HCT116 (cell line): Measurements from ENCODE around the gene NPSR1. TPM values are rescaled to one million over a fixed set of nuclear protein-coding genes. Genes with fewer than 3 reads are reported as not detected.

ENCODE experiments used
- ATAC-seq: fragments of 200-7000 bp; cut with Tn5 transposase; 2 replicates; pipeline ENCODE4 v1.9.1; 2020; ENCODE audit warnings: mild to moderate bottlenecking, moderate library complexity
- BruUV-seq: library from RNA; stranded (reverse); fragments of 400-500 nt; replicated peaks from 2 replicates; lab custom pipeline; 2021; lab: Mats Ljungman, UMichigan
- CTCF ChIA-PET: fragments of 300-600 bp; sonication (Branson Sonifier 250); formaldehyde crosslinking; loops from one replicate; lab custom pipeline; 2021; ENCODE audit warnings: antibody characterized with exemption; lab: Charles Lee
- POLR2A ChIA-PET: fragments of 300-600, 350-600 bp; sonication (Branson Sonifier 250); formaldehyde crosslinking; loops from one replicate; lab custom pipeline; 2021; ENCODE audit warnings: antibody characterized with exemption; lab: Charles Lee
- RAD21 ChIA-PET, 2 experiments: fragments of 300-600 bp; sonication (Branson Sonifier 250); formaldehyde crosslinking; loops; one replicate each; lab custom pipeline; 2023; ENCODE audit warnings: low total read pairs in 2 of 2; ENCODE audit not compliant: uncharacterized antibody in 2 of 2, unreplicated experiment in 2 of 2, low non-redundant PET in 1 of 2; lab: Charles Lee
- DNase-seq: peaks from one replicate; pipeline ENCODE4 v3.0.0-alpha.2; 2010; ENCODE audit warnings: low read depth, low spot score
- H2AFZ ChIP-seq: fragments of 200-600 bp; shearing (Covaris generic), sonication (generic); 2 replicates; pipeline ENCODE4 v1.6.1; 2017; ENCODE audit warnings: low read depth, mixed run types, mixed read lengths, antibody characterized with exemption, low read length; ENCODE audit not compliant: poor library complexity, severe bottlenecking
- H3K27ac ChIP-seq: 2 replicates; pipeline ENCODE4 v1.5.1; 2012; ENCODE audit warnings: low read depth, low read length
- H3K27me3 ChIP-seq: fragments of 200-600 bp; sonication (generic); 2 replicates; pipeline ENCODE4 v1.6.1; 2016; ENCODE audit warnings: mixed run types, low read length, mixed read lengths; ENCODE audit not compliant: insufficient read depth
- H3K36me3 ChIP-seq, 2 experiments: fragments of 200-500 bp in 1 of 2; fragments of 200-600 bp in 1 of 2; sonication (Bioruptor generic) in 1 of 2; sonication (generic) in 1 of 2; 2 replicates each; pipeline versions ENCODE4 v1.5.1 to v1.6.1; 2014 to 2016; ENCODE audit warnings: low read length in 2 of 2, inconsistent platforms in 1 of 2, mixed read lengths in 1 of 2, mixed run types in 1 of 2; ENCODE audit not compliant: insufficient read depth in 2 of 2, control insufficient read depth in 1 of 2
- H3K4me1 ChIP-seq, 2 experiments: fragments of 200-600 bp in 1 of 2; sonication (generic) in 1 of 2; 2 replicates each; pipeline versions ENCODE4 v1.5.1 to v1.6.1; 2012 to 2017; ENCODE audit warnings: low read length in 2 of 2, inconsistent platforms in 1 of 2, mild to moderate bottlenecking in 1 of 2, mixed read lengths in 1 of 2, mixed run types in 1 of 2, moderate library complexity in 1 of 2; ENCODE audit not compliant: insufficient read depth in 2 of 2, control insufficient read depth in 1 of 2
- H3K4me2 ChIP-seq: fragments of 200-600 bp; sonication (generic); 2 replicates; pipeline ENCODE4 v1.6.1; 2017; ENCODE audit warnings: mixed run types, low read length, mixed read lengths
- H3K4me3 ChIP-seq, 2 experiments: fragments of 200-600 bp in 1 of 2; sonication (generic) in 1 of 2; replicated peaks in 1 of 2; 2 replicates each; pipeline ENCODE4 v1.5.1; 2011 to 2016; ENCODE audit warnings: low read length in 2 of 2, control low read depth in 1 of 2, low read depth in 1 of 2, mild to moderate bottlenecking in 1 of 2, mixed read lengths in 1 of 2, mixed run types in 1 of 2
- H3K79me2 ChIP-seq: fragments of 200-600 bp; sonication (generic); 2 replicates; pipeline ENCODE4 v1.6.1; 2017; ENCODE audit warnings: mild to moderate bottlenecking, mixed run types, low read length, moderate library complexity, mixed read lengths; ENCODE audit not compliant: insufficient read depth
- H3K9ac ChIP-seq: fragments of 200-600 bp; sonication (generic); 2 replicates; pipeline ENCODE4 v1.6.1; 2016; ENCODE audit warnings: low read length, mixed read lengths
- H3K9me2 ChIP-seq: fragments of 200-600 bp; sonication (generic), shearing (Covaris generic); 2 replicates; pipeline ENCODE4 v1.6.1; 2017; ENCODE audit warnings: mixed run types, mild to moderate bottlenecking, moderate library complexity; ENCODE audit not compliant: insufficient read depth
- H3K9me3 ChIP-seq, 2 experiments: fragments of 200-500 bp in 1 of 2; fragments of 200-600 bp in 1 of 2; sonication (Bioruptor generic) in 1 of 2; sonication (generic) in 1 of 2; 2 replicates each; pipeline ENCODE4 v1.6.1; 2014 to 2017; ENCODE audit warnings: low read length in 2 of 2, mixed read lengths in 2 of 2, inconsistent platforms in 1 of 2, low read depth in 1 of 2, mild to moderate bottlenecking in 1 of 2, mixed run types in 1 of 2, moderate library complexity in 1 of 2; ENCODE audit not compliant: control insufficient read depth in 1 of 2, insufficient read depth in 1 of 2
- H4K20me1 ChIP-seq: fragments of 200-600 bp; sonication (generic), shearing (Covaris generic); 2 replicates; pipeline ENCODE4 v1.6.1; 2017; ENCODE audit warnings: mixed run types, mild to moderate bottlenecking, moderate library complexity; ENCODE audit not compliant: insufficient read depth
- CEBPB ChIP-seq: IDR thresholded peaks from 2 replicates; pipeline ENCODE4 v1.6.1; 2012; ENCODE audit warnings: low read depth
- CTCF ChIP-seq, 3 experiments: fragments of 200-600 bp in 1 of 3; sonication (generic) in 1 of 3; IDR thresholded peaks in 2 of 3; conservative IDR thresholded peaks in 1 of 3; 2 replicates each; pipeline ENCODE4 v1.5.1; 2012 to 2017; ENCODE audit warnings: low read depth in 2 of 3, low read length in 2 of 3, antibody characterized with exemption in 1 of 3, borderline replicate concordance in 1 of 3, control low read depth in 1 of 3, mild to moderate bottlenecking in 1 of 3, mixed read lengths in 1 of 3, mixed run types in 1 of 3, moderate library complexity in 1 of 3; ENCODE audit not compliant: insufficient read depth in 1 of 3
- RAD21 ChIP-seq: IDR thresholded peaks from 2 replicates; pipeline ENCODE4 v1.6.1; 2012; ENCODE audit warnings: low read depth, mild to moderate bottlenecking
- ZBTB33 ChIP-seq: IDR thresholded peaks from 2 replicates; pipeline ENCODE4 v1.6.1; 2011; ENCODE audit warnings: mild to moderate bottlenecking, low read length, moderate library complexity; ENCODE audit not compliant: insufficient replicate concordance; ENCODE audit errors: extremely low read depth
- ZFX ChIP-seq: fragments of 450-650 bp; IDR thresholded peaks from 2 replicates; pipeline ENCODE4 v1.6.1; 2017
- intact Hi-C: fragments of 100-400 bp; cut with micrococcal nuclease; formaldehyde crosslinking; loops from 2 replicates; pipeline ENCODE4 v1.10.0; 2022
- total RNA-seq: library from RNA; stranded (reverse); gene quantifications from one replicate; pipeline ENCODE4 v1.2.1, GENCODE V29; 2021; ENCODE audit not compliant: unreplicated experiment

Gene NPSR1
- total RNA-seq, 1 experiment from 2014 or later = not detected

DNA sequence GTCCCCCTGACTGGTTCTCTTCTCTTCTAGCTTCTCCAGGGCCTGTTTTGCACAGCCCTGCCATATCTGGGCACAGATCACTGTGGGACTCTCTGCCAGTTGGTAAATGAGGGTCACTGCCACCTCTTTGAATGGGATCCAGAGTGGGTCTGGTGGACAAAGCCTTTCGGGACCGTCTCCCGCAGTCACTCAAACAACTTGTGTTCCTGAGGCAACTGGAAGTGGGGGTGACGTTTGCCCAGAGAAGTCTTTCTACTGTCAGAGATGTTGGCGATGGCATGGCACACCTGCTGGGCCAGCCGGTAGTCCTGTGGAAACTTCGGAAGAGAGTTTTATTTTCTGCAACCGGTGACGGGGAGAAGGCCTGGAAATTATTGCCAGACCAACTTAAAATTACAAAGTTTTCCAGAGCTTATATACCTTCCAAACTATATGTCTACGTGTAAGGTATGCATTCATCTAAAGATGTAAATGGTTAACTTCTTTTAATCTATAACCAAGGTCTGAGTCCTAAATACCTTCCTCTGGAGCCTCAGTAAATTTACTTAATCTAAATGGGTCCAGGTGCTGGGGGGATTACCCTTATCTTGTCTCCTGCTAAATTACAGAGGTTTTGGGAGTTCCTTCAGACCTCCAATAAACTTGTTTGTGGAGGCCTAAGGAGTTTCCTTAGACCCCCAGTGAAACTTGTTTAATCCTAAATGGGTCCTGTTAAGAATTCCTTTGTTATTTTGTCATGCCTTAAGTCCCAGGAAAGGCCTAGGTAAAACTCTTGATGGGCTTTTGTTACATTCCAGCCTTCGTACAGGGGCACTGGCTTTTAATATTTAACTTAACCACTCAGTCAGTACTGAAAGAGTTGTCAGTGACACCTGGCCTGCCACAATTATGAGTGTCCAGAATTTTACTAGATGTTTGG, 94.0 kb downstream of the NPSR1 start:
- Histone ChIP-seq H2AFZ (no peak overlapping the region), H3K9me3 (no peaks in the 10 kb centered on the region), H3K4me2 (no peak overlapping the region), H3K27me3 (no peaks in the 10 kb centered on the region), H3K27ac (no peak overlapping the region), H3K9me2 (no peaks in the 10 kb centered on the region), H3K79me2 (no peaks in the 10 kb centered on the region), H4K20me1 (no peaks in the 10 kb centered on the region), H3K36me3 (no peaks in the 10 kb centered on the region), H3K9ac (no peak overlapping the region), H3K4me1 (peaks cover 22 to 31% of the 10 kb centered on the region in 2 experiments), H3K4me3 (no peak overlapping the region)
- no TSS peak for BruUV-seq
- TF ChIP-seq ZFX (no peak), ZBTB33 (no peak), RAD21 (no peak), CTCF (IDR thresholded peaks at IDR 0.05 in 2 of 3, conservative IDR thresholded peaks at IDR 0.05 in 1 of 3; ENCODE audit: borderline replicate concordance in 1 of 3, insufficient read depth in 1 of 3, low read depth in 2 of 3, low read length in 2 of 3) (no peak), CEBPB (no peak)
- no peak for ATAC-seq
- ChIA-PET CTCF (no interaction called here), RAD21 (no interaction called here), POLR2A (no interaction called here)
- intact Hi-C loops = no loop called here
- DNase-seq = no peak
